Astrocyte (in vitro differentiated cells and primary cell): Measurements from ENCODE around the gene LAMA5.

Experiments used
- CTCF ChIP-seq: IDR thresholded peaks from 2 replicates; pipeline ENCODE4 v1.5.1; 2011; ENCODE audit warnings: low read depth, mild to moderate bottlenecking, inconsistent platforms, low read length, moderate library complexity; ENCODE audit not compliant: insufficient read depth
- EZH2 ChIP-seq: IDR thresholded peaks from 2 replicates; pipeline ENCODE4 v1.6.1; 2012; ENCODE audit warnings: mild to moderate bottlenecking, low read length, inconsistent platforms; ENCODE audit not compliant: insufficient read depth

- no peak for TF ChIP-seq CTCF
- TF ChIP-seq EZH2 = no peak
Measured at GRCh38 chr20:62401331-62401779, 34.2 kb upstream of the LAMA5 start.
